SK-N-SH (cell line): ENCODE measurements around the gene FTO. TPM values are rescaled to one million over a fixed set of nuclear protein-coding genes. Genes with fewer than 3 reads are reported as not detected.

Source experiments
- CTCF ChIA-PET: fragments of 300-600, 350-600 bp; formaldehyde crosslinking; extraction: SDS; loops from one replicate; lab custom pipeline; 2021; lab: Yijun Ruan, JAX
- POLR2A ChIA-PET: fragments of 350-600 bp; sonication (Branson Sonifier 250); formaldehyde crosslinking; extraction: SDS; loops from one replicate; lab custom pipeline; 2020; ENCODE audit warnings: antibody characterized with exemption, inconsistent platforms; lab: Yijun Ruan, JAX
- DNase-seq: peaks from one replicate; pipeline ENCODE4 v3.0.0; 2012
- H2AFZ ChIP-seq: fragments of 200-600 bp; sonication (generic); 2 replicates; pipeline ENCODE4 v1.8.1; 2016; ENCODE audit warnings: antibody characterized with exemption, mild to moderate bottlenecking, low read depth
- H3F3A ChIP-seq: fragments of 200-600 bp; sonication (generic); replicated peaks from 2 replicates; pipeline ENCODE3; 2016; ENCODE audit warnings: antibody characterized with exemption, mild to moderate bottlenecking; ENCODE audit not compliant: insufficient read depth
- H3K27ac ChIP-seq, 2 experiments: fragments of 200-500 bp in 1 of 2; fragments of 200-600 bp in 1 of 2; sonication (Bioruptor generic) in 1 of 2; sonication (generic), shearing (Covaris generic) in 1 of 2; 2 replicates each; pipeline versions ENCODE4 v1.5.1 to v1.6.1; 2014 to 2016; ENCODE audit warnings: low read depth in 2 of 2, inconsistent platforms in 1 of 2, low read length in 1 of 2, mild to moderate bottlenecking in 1 of 2, mixed read lengths in 1 of 2
- H3K27me3 ChIP-seq: fragments of 200-600 bp; sonication (generic), shearing (Covaris generic); 2 replicates; pipeline ENCODE4 v1.6.1; 2016; ENCODE audit warnings: mixed run types; ENCODE audit not compliant: insufficient read depth
- H3K36me3 ChIP-seq, 2 experiments: fragments of 200-500 bp in 1 of 2; fragments of 200-600 bp in 1 of 2; sonication (Bioruptor generic) in 1 of 2; sonication (generic) in 1 of 2; replicated peaks in 1 of 2; 2 replicates each; pipeline versions ENCODE3 to v1.5.1; 2014 to 2016; ENCODE audit warnings: low read length in 1 of 2, mild to moderate bottlenecking in 1 of 2; ENCODE audit not compliant: insufficient read depth in 2 of 2, control insufficient read depth in 1 of 2
- H3K4me1 ChIP-seq, 2 experiments: fragments of 200-500 bp in 1 of 2; fragments of 200-600 bp in 1 of 2; sonication (Bioruptor generic) in 1 of 2; sonication (generic), shearing (Covaris generic) in 1 of 2; 2 replicates each; pipeline versions ENCODE4 v1.5.1 to v1.6.1; 2014 to 2016; ENCODE audit warnings: low read depth in 1 of 2, low read length in 1 of 2, mixed run types in 1 of 2; ENCODE audit not compliant: insufficient read depth in 2 of 2, control insufficient read depth in 1 of 2
- H3K4me2 ChIP-seq: fragments of 200-600 bp; sonication (generic), shearing (Covaris generic); 2 replicates; pipeline ENCODE4 v1.6.1; 2017; ENCODE audit warnings: mixed run types
- H3K4me3 ChIP-seq, 2 experiments: fragments of 200-500 bp in 1 of 2; fragments of 200-600 bp in 1 of 2; sonication (Bioruptor generic) in 1 of 2; sonication (generic), shearing (Covaris generic) in 1 of 2; 2 replicates each; pipeline versions ENCODE4 v1.5.1 to v1.8.1; 2014 to 2016; ENCODE audit warnings: low read depth in 2 of 2, inconsistent platforms in 1 of 2, low read length in 1 of 2, mild to moderate bottlenecking in 1 of 2, mixed read lengths in 1 of 2, moderate library complexity in 1 of 2
- H3K79me2 ChIP-seq: fragments of 200-600 bp; sonication (generic); 2 replicates; pipeline ENCODE4 v1.8.1; 2017; ENCODE audit warnings: mild to moderate bottlenecking; ENCODE audit not compliant: insufficient read depth
- H3K9ac ChIP-seq: fragments of 200-600 bp; sonication (generic); 2 replicates; pipeline ENCODE4 v1.6.1; 2017; ENCODE audit warnings: mixed run types
- H3K9me2 ChIP-seq: fragments of 200-600 bp; sonication (generic); 2 replicates; pipeline ENCODE4 v1.6.1; 2017; ENCODE audit warnings: mixed run types
- H3K9me3 ChIP-seq: fragments of 200-600 bp; sonication (generic); 2 replicates; pipeline ENCODE4 v1.6.1; 2017; ENCODE audit warnings: mixed run types, mild to moderate bottlenecking, moderate library complexity
- H4K20me1 ChIP-seq: fragments of 200-600 bp; sonication (generic); 2 replicates; pipeline ENCODE4 v1.6.1; 2017; ENCODE audit warnings: mild to moderate bottlenecking, mixed run types; ENCODE audit not compliant: insufficient read depth
- EP300 ChIP-seq, 2 experiments: IDR thresholded peaks; 2 replicates each; pipeline versions ENCODE4 v1.4.0 to v1.6.1; 2012; ENCODE audit warnings: borderline replicate concordance in 1 of 2, low read depth in 1 of 2, low read length in 1 of 2
- IRF3 ChIP-seq: fragments of 150-350 bp; IDR thresholded peaks from 2 replicates; pipeline ENCODE4 v1.6.1; 2016; ENCODE audit warnings: mild to moderate bottlenecking, low read depth, low read length
- JUND ChIP-seq: IDR thresholded peaks from 2 replicates; pipeline ENCODE4 v1.4.0; 2012
- MEF2A ChIP-seq: IDR thresholded peaks from 2 replicates; pipeline ENCODE4 v1.4.0; 2012; ENCODE audit warnings: low read depth, borderline replicate concordance
- TEAD4 ChIP-seq: IDR thresholded peaks from 2 replicates; pipeline ENCODE4 v1.4.0; 2012; ENCODE audit warnings: mild to moderate bottlenecking, borderline replicate concordance; ENCODE audit not compliant: insufficient read depth
- YY1 ChIP-seq: IDR thresholded peaks from 2 replicates; pipeline ENCODE4 v1.4.0; 2012; ENCODE audit warnings: low read depth, mild to moderate bottlenecking
- WGBS: methylation state at CpG from one replicate; pipeline ENCODE4 v1.1.6; 2017; ENCODE audit warnings: low lambda C conversion rate; 5-methylcytosine and 5-hydroxymethylcytosine counted together
- polyA plus RNA-seq, 3 experiments: library from polyadenylated mRNA; depleted of rRNA; stranded (reverse); fragments of >200 nt; gene quantifications; 2 replicates each; pipeline ENCODE4 v1.2.3, GENCODE V29; 2012
- TF ChIP-seq, protein P1 (sequence below): fragments of 200-600 bp; sonication (generic); IDR thresholded peaks from 2 replicates; pipeline ENCODE4 v1.6.1; 2017; ENCODE audit warnings: antibody characterized with exemption, mild to moderate bottlenecking, moderate library complexity
- TF ChIP-seq, protein P2 (sequence below): IDR thresholded peaks from 2 replicates; pipeline ENCODE4 v1.6.1; 2012; ENCODE audit warnings: mild to moderate bottlenecking, low read depth, low read length, moderate library complexity

The FTO gene
- polyA plus RNA-seq, 1 of the 3 experiments (the other 2 are of a cell fraction): 41.2 TPM

DNA sequence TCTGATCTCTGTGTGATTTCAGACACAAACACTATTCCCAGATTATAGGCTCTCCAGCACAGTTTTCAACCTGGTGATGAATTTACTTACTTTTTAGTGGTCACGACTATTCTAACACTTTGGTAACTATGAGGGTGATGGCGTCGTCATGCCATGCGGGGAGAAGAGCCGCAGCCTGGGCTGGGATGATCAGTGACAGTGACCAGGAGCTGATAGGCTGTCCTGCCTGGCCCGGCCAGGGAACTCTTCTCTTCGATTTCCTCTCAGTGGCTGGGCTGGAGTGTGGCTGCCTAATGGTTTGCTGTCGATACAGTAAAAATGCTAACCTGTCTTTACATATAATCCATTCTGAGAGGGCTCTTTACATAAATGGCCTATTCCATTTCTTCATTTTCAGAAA, 469.5 kb downstream of the FTO start:
- Histone ChIP-seq H3K79me2 (no peaks in the 10 kb centered on the region), H3F3A (no peaks in the 10 kb centered on the region), H3K9me3 (no peaks in the 10 kb centered on the region), H3K27me3 (no peaks in the 10 kb centered on the region), H2AFZ (no peak overlapping the region), H3K9me2 (no peaks in the 10 kb centered on the region), H3K4me2 (no peak overlapping the region), H3K27ac (no peak overlapping the region), H3K4me1 (peaks cover 0 to 47% of the 10 kb centered on the region in 2 experiments; a peak in 2 of 4 replicates), H3K36me3 (no peaks in the 10 kb centered on the region), H3K4me3 (no peak overlapping the region), H3K9ac (no peak overlapping the region), H4K20me1 (no peaks in the 10 kb centered on the region)
- TF ChIP-seq YY1 (no peak), EP300 (IDR thresholded peaks at IDR 0.05; ENCODE audit: borderline replicate concordance in 1 of 2, low read depth in 1 of 2, low read length in 1 of 2) (no peak), MEF2A (no peak), IRF3 (no peak), TEAD4 (no peak)
- TF ChIP-seq, protein P1, sequence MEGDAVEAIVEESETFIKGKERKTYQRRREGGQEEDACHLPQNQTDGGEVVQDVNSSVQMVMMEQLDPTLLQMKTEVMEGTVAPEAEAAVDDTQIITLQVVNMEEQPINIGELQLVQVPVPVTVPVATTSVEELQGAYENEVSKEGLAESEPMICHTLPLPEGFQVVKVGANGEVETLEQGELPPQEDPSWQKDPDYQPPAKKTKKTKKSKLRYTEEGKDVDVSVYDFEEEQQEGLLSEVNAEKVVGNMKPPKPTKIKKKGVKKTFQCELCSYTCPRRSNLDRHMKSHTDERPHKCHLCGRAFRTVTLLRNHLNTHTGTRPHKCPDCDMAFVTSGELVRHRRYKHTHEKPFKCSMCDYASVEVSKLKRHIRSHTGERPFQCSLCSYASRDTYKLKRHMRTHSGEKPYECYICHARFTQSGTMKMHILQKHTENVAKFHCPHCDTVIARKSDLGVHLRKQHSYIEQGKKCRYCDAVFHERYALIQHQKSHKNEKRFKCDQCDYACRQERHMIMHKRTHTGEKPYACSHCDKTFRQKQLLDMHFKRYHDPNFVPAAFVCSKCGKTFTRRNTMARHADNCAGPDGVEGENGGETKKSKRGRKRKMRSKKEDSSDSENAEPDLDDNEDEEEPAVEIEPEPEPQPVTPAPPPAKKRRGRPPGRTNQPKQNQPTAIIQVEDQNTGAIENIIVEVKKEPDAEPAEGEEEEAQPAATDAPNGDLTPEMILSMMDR: no peak
- WGBS: 87% methylated on average over 8 of the region's 8 CpGs
- ChIA-PET POLR2A (no interaction called here), CTCF (interaction anchor here (1.0 kb wide), 1 partner anchor 9 kb away, joined by 3 read pairs; no protein-coding TSS in a partner anchor)
- DNase-seq: no peak

DNA sequence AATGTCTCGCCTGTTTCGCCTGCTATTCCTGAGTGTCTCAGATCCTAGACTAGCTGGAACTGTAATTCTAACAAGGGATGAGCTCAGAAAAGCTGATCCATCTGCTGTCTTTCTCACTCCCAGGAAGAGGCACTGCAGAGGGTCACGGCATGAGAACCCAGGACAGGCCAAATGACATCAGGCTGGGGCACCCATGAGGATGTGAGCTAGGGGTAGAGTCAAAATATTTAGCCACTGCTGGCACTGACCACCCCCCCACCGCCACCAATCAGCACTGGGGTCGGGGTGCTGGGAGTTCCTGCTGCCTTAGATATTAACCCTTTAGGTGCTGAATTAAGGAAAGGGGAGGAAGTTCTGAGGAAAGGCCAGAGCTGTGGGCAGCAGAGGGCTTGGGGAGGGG, 470.2 kb downstream of the FTO start:
- no peak overlapping the region for H2AFZ ChIP-seq
- no peaks in the 10 kb centered on the region for H3K9me3 ChIP-seq
- no peaks in the 10 kb centered on the region for H4K20me1 ChIP-seq
- no peak overlapping the region for H3K9ac ChIP-seq
- no peaks in the 10 kb centered on the region for H3K36me3 ChIP-seq
- no peak overlapping the region for H3K4me2 ChIP-seq
- no peaks in the 10 kb centered on the region for H3K9me2 ChIP-seq
- no peaks in the 10 kb centered on the region for H3K79me2 ChIP-seq
- no peak overlapping the region for H3K27ac ChIP-seq
- ChIA-PET CTCF (interaction anchor here (0.7 kb wide), 1 partner anchor 1197 kb away, joined by 3 read pairs; no protein-coding TSS in a partner anchor), POLR2A (no interaction called here)
- no peaks in the 10 kb centered on the region for H3K27me3 ChIP-seq
- H3K4me1 ChIP-seq: peaks cover 0 to 52% of the 10 kb centered on the region in 2 experiments; a peak in 2 of 4 replicates
- H3K4me3 ChIP-seq: no peak overlapping the region
- no peaks in the 10 kb centered on the region for H3F3A ChIP-seq
- WGBS: 51% methylated on average over 5 of the region's 5 CpGs
- TF ChIP-seq, protein P2, sequence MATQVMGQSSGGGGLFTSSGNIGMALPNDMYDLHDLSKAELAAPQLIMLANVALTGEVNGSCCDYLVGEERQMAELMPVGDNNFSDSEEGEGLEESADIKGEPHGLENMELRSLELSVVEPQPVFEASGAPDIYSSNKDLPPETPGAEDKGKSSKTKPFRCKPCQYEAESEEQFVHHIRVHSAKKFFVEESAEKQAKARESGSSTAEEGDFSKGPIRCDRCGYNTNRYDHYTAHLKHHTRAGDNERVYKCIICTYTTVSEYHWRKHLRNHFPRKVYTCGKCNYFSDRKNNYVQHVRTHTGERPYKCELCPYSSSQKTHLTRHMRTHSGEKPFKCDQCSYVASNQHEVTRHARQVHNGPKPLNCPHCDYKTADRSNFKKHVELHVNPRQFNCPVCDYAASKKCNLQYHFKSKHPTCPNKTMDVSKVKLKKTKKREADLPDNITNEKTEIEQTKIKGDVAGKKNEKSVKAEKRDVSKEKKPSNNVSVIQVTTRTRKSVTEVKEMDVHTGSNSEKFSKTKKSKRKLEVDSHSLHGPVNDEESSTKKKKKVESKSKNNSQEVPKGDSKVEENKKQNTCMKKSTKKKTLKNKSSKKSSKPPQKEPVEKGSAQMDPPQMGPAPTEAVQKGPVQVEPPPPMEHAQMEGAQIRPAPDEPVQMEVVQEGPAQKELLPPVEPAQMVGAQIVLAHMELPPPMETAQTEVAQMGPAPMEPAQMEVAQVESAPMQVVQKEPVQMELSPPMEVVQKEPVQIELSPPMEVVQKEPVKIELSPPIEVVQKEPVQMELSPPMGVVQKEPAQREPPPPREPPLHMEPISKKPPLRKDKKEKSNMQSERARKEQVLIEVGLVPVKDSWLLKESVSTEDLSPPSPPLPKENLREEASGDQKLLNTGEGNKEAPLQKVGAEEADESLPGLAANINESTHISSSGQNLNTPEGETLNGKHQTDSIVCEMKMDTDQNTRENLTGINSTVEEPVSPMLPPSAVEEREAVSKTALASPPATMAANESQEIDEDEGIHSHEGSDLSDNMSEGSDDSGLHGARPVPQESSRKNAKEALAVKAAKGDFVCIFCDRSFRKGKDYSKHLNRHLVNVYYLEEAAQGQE: no peak
- no peak for TF ChIP-seq JUND
- TF ChIP-seq TEAD4: no peak
- no peak for DNase-seq
